Mesenchymal stem cell (in vitro differentiated cells and primary cell): ENCODE results near the gene CRYBG1. TPM values are rescaled to one million over a fixed set of nuclear protein-coding genes. Genes with fewer than 3 reads are reported as not detected.
A peak's percentile ranks its signal among the peaks of the same experiment; 100 is the strongest.

Source experiments
- DNase-seq: peaks from one replicate; pipeline ENCODE4 v3.0.0-alpha.2; 2013
- H2AFZ ChIP-seq: one replicate; pipeline ENCODE4 v1.6.1; 2013; ENCODE audit warnings: low read depth, mild to moderate bottlenecking, control low read depth, inconsistent platforms, low read length, moderate library complexity
- H2AK5ac ChIP-seq: 2 replicates; pipeline ENCODE4 v1.6.1; 2013; ENCODE audit warnings: low read length, moderate library complexity, mild to moderate bottlenecking, inconsistent platforms; ENCODE audit not compliant: severe bottlenecking
- H2BK120ac ChIP-seq: one replicate; pipeline ENCODE4 v1.6.1; 2013; ENCODE audit warnings: low read depth, mild to moderate bottlenecking, inconsistent platforms, low read length, moderate library complexity
- H2BK12ac ChIP-seq, 2 experiments: one replicate each; pipeline ENCODE4 v1.6.1; 2013; ENCODE audit warnings: inconsistent platforms in 2 of 2, low read length in 2 of 2, mild to moderate bottlenecking in 2 of 2, moderate library complexity in 2 of 2, control low read depth in 1 of 2
- H2BK15ac ChIP-seq: one replicate; pipeline ENCODE4 v1.6.1; 2013; ENCODE audit warnings: mild to moderate bottlenecking, low read depth, inconsistent platforms; ENCODE audit not compliant: poor library complexity, severe bottlenecking
- H2BK5ac ChIP-seq: 2 replicates; pipeline ENCODE4 v1.6.1; 2013; ENCODE audit warnings: low read depth, mild to moderate bottlenecking, low read length, control low read depth, inconsistent platforms; ENCODE audit not compliant: poor library complexity, severe bottlenecking
- H3K14ac ChIP-seq, 2 experiments: one replicate each; pipeline ENCODE4 v1.6.1; 2013; ENCODE audit warnings: inconsistent platforms in 2 of 2, low read length in 2 of 2, control low read depth in 1 of 2, mild to moderate bottlenecking in 1 of 2, moderate library complexity in 1 of 2
- H3K18ac ChIP-seq, 2 experiments: one replicate each; pipeline ENCODE4 v1.6.1; 2013; ENCODE audit warnings: inconsistent platforms in 2 of 2, low read length in 2 of 2, control low read depth in 1 of 2, low read depth in 1 of 2, mild to moderate bottlenecking in 1 of 2
- H3K23ac ChIP-seq, 2 experiments: one replicate each; pipeline ENCODE4 v1.6.1; 2013; ENCODE audit warnings: inconsistent platforms in 2 of 2, low read length in 2 of 2, mild to moderate bottlenecking in 2 of 2, moderate library complexity in 2 of 2, control low read depth in 1 of 2
- H3K27ac ChIP-seq: 2 replicates; pipeline ENCODE4 v1.5.1; 2013; ENCODE audit warnings: mild to moderate bottlenecking, moderate library complexity, low read length, control low read depth, inconsistent platforms; ENCODE audit not compliant: poor library complexity, severe bottlenecking
- H3K27me3 ChIP-seq, 2 experiments: 2 replicates each; pipeline versions ENCODE4 v1.6.1 to v1.7.0; 2013; ENCODE audit warnings: low read length in 2 of 2, mild to moderate bottlenecking in 2 of 2, moderate library complexity in 2 of 2, control low read depth in 1 of 2, inconsistent platforms in 1 of 2; ENCODE audit not compliant: control insufficient read depth in 1 of 2, insufficient read depth in 1 of 2
- H3K36me3 ChIP-seq, 2 experiments: 2 replicates each; pipeline versions ENCODE4 v1.6.1 to v1.7.0; 2013; ENCODE audit warnings: low read length in 2 of 2, control low read depth in 1 of 2, inconsistent platforms in 1 of 2, low read depth in 1 of 2, mild to moderate bottlenecking in 1 of 2; ENCODE audit not compliant: insufficient read depth in 2 of 2, control insufficient read depth in 1 of 2
- H3K4ac ChIP-seq, 2 experiments: one replicate each; pipeline ENCODE4 v1.6.1; 2013; ENCODE audit warnings: inconsistent platforms in 2 of 2, low read length in 2 of 2, mild to moderate bottlenecking in 2 of 2, moderate library complexity in 2 of 2, control low read depth in 1 of 2, low read depth in 1 of 2
- H3K4me1 ChIP-seq: 2 replicates; pipeline ENCODE4 v1.6.1; 2013; ENCODE audit warnings: low read depth, low read length, control low read depth; ENCODE audit not compliant: control insufficient read depth, insufficient read depth
- H3K4me2 ChIP-seq: 2 replicates; pipeline ENCODE4 v1.6.1; 2013; ENCODE audit warnings: low read length, mild to moderate bottlenecking, inconsistent platforms; ENCODE audit not compliant: poor library complexity, severe bottlenecking
- H3K4me3 ChIP-seq, 2 experiments: 2 replicates each; pipeline versions ENCODE4 v1.5.1 to v1.7.0; 2013; ENCODE audit warnings: low read length in 2 of 2, mild to moderate bottlenecking in 2 of 2, control low read depth in 1 of 2, low read depth in 1 of 2; ENCODE audit not compliant: insufficient read depth in 1 of 2
- H3K79me1 ChIP-seq: replicated peaks from 2 replicates; pipeline ENCODE4 v1.6.1; 2013; ENCODE audit warnings: mild to moderate bottlenecking, control low read depth, low read length, inconsistent platforms; ENCODE audit not compliant: poor library complexity, severe bottlenecking
- H3K9ac ChIP-seq: 2 replicates; pipeline ENCODE4 v1.7.0; 2013; ENCODE audit warnings: mild to moderate bottlenecking, low read length, moderate library complexity
- H3K9me3 ChIP-seq: 2 replicates; pipeline ENCODE4 v1.7.0; 2013; ENCODE audit warnings: mild to moderate bottlenecking, low read length; ENCODE audit not compliant: control insufficient read depth
- H4K8ac ChIP-seq: one replicate; pipeline ENCODE4 v1.6.1; 2013; ENCODE audit warnings: inconsistent platforms, mild to moderate bottlenecking, low read length, moderate library complexity
- H4K91ac ChIP-seq: one replicate; pipeline ENCODE4 v1.6.1; 2013; ENCODE audit warnings: mild to moderate bottlenecking, low read length, inconsistent platforms
- WGBS: methylation state at CpG from one replicate; pipeline ENCODE4 v1.1.7; 2013; ENCODE audit warnings: mixed read lengths; 5-methylcytosine and 5-hydroxymethylcytosine counted together
- polyA plus RNA-seq, 2 experiments: library from polyadenylated mRNA; stranded (reverse); fragments of 200-250 nt; gene quantifications; one replicate each; pipeline ENCODE4 v1.2.3, GENCODE V29; 2013

CRYBG1 gene
- 3.3 TPM for polyA plus RNA-seq (2013, experiment 1 of 2)
- polyA plus RNA-seq (2013, experiment 2 of 2) = 3.4 TPM

GRCh38 chr6:106360410-106360988, at the start of gene CRYBG1:
CRYBG1 (plus strand) TSS chr6:106360717; CDS start chr6:106360909, 192 bp downstream.
- WGBS = 2% methylated on average over 66 of the region's 66 CpGs
- H2AFZ ChIP-seq = peak within 1 kb of the TSS; percentile 46

DNA sequence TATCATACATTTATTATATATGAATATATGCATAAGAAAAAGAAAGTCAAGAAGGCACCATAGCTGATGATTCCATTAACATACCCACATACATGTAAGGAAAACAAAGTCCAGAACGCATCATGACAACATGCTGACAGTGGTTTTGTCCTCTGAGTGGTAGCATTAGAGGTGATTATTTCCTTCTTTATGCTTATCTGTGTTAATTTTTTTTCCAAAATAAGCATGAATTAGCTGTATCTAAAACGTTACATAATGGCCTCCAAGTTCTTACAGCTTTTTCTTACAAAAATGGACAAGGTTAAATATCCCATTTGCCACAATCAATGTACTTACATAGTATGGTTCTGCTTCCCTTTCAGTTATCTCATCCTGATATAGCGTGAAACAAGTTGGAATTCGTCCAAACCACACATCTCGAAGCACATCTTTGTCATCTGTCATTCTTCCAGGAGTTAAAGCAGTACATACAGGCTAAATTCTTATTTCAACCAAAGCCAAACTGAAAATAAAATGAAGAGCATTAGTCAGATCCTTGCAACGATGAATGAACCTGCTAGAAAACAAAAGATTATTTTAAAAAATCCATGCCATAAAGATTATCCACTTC, 44.6 kb upstream of the CRYBG1 start:
- H3K4ac ChIP-seq = no peak overlapping the region
- 82% methylated on average over 5 of the region's 6 CpGs for WGBS
- H2BK120ac ChIP-seq = no peak overlapping the region
- H2BK15ac ChIP-seq = no peak overlapping the region
- no peak overlapping the region for H2BK12ac ChIP-seq
- H2BK5ac ChIP-seq = no peak overlapping the region
- H3K4me2 ChIP-seq = no peak overlapping the region
- H3K18ac ChIP-seq = no peak overlapping the region
- no peak for DNase-seq
- H3K9ac ChIP-seq = no peak overlapping the region
- no peak overlapping the region for H2AFZ ChIP-seq
- H3K27me3 ChIP-seq = no peaks in the 10 kb centered on the region
- no peak overlapping the region for H4K91ac ChIP-seq
- H3K23ac ChIP-seq = no peak overlapping the region
- no peak overlapping the region for H3K14ac ChIP-seq
- peaks cover 17% of the 10 kb centered on the region for H3K79me1 ChIP-seq
- H3K36me3 ChIP-seq = peaks cover 3 to 41% of the 10 kb centered on the region in 2 experiments
- H3K4me3 ChIP-seq = no peak overlapping the region
- H3K27ac ChIP-seq = no peak overlapping the region
- no peak overlapping the region for H4K8ac ChIP-seq
- peaks cover 1% of the 10 kb centered on the region for H3K4me1 ChIP-seq
- H2AK5ac ChIP-seq = no peak overlapping the region
- no peaks in the 10 kb centered on the region for H3K9me3 ChIP-seq

More at GRCh38 chr6:106360410-106360988, at the start of gene CRYBG1:
- no peak within 1 kb of the TSS for H2BK15ac ChIP-seq
- no peak within 1 kb of the TSS for H3K27ac ChIP-seq
- H2BK5ac ChIP-seq = no peak within 1 kb of the TSS
- peak within 1 kb of the TSS; percentile 57 to 73 for H3K4me3 ChIP-seq
- H4K91ac ChIP-seq = peak within 1 kb of the TSS; percentile 39
- H3K14ac ChIP-seq = no peak within 1 kb of the TSS
- H3K4me2 ChIP-seq = peak within 1 kb of the TSS; percentile 97
- no peaks in the 10 kb centered on the region for H3K9me3 ChIP-seq
- H3K9ac ChIP-seq = peak within 1 kb of the TSS; percentile 22
- H3K4me1 ChIP-seq = peaks cover 12% of the 10 kb centered on the region
- no peak within 1 kb of the TSS for H2BK12ac ChIP-seq
- peak within 1 kb of the TSS; percentile 77 for H4K8ac ChIP-seq
- peaks cover 20 to 57% of the 10 kb centered on the region in 2 experiments for H3K27me3 ChIP-seq
- H2AK5ac ChIP-seq = no peak within 1 kb of the TSS
- peak within 1 kb of the TSS; percentile 34 for H2BK120ac ChIP-seq
- H3K4ac ChIP-seq = no peak within 1 kb of the TSS
- H3K23ac ChIP-seq = peak within 1 kb of the TSS; percentile 34 to 47
- peak; percentile 21 for DNase-seq
- H3K18ac ChIP-seq = no peak within 1 kb of the TSS
- H3K36me3 ChIP-seq = no peaks in the 10 kb centered on the region
- H3K79me1 ChIP-seq = no peaks in the 10 kb centered on the region

- Histone ChIP-seq H3K4me2 (no peak overlapping the region), H2BK12ac (no peak overlapping the region)
Observed at GRCh38 chr6:106316375-106316766, 44.1 kb upstream of the CRYBG1 start.

DNA sequence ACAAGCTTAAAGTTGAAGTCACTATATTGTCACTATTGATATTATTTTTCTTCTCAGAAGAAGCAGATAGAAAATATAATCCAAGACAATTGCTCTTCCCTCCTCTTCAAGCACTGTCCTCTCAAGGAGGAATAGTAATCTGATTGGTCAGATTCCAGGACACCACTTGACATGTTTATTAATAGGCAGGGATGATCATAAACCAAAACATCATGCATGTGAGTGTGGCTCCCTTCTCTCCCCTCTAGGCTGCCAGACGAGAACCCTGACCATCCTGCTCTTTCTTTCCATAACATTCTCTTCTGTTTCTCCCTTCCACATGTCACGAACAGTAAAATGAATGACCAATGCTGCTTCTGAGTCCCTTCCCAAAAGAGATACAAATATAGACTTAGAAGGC, 42.5 kb upstream of the CRYBG1 start:
- peaks cover 3 to 31% of the 10 kb centered on the region in 2 experiments for H3K36me3 ChIP-seq
- no peak overlapping the region for H3K27ac ChIP-seq
- H3K4ac ChIP-seq = no peak overlapping the region
- no peaks in the 10 kb centered on the region for H3K27me3 ChIP-seq
- no peak overlapping the region for H3K4me3 ChIP-seq
- WGBS = 79% methylated on average over 2 of the region's 2 CpGs
- no peak overlapping the region for H2BK120ac ChIP-seq
- H2BK5ac ChIP-seq = no peak overlapping the region
- H4K91ac ChIP-seq = no peak overlapping the region
- no peak overlapping the region for H3K14ac ChIP-seq
- H3K9me3 ChIP-seq = no peaks in the 10 kb centered on the region
- H3K79me1 ChIP-seq = peaks cover 11% of the 10 kb centered on the region
- H2BK12ac ChIP-seq = no peak overlapping the region
- no peak overlapping the region for H2BK15ac ChIP-seq
- H3K9ac ChIP-seq = no peak overlapping the region
- no peak overlapping the region for H2AK5ac ChIP-seq
- peaks cover 1% of the 10 kb centered on the region for H3K4me1 ChIP-seq
- no peak overlapping the region for H4K8ac ChIP-seq
- no peak for DNase-seq
- no peak overlapping the region for H3K18ac ChIP-seq
- no peak overlapping the region for H3K4me2 ChIP-seq
- no peak overlapping the region for H2AFZ ChIP-seq
- H3K23ac ChIP-seq = no peak overlapping the region

More at GRCh38 chr6:106316375-106316766, 44.1 kb upstream of the CRYBG1 start:
- Histone ChIP-seq H2AFZ (no peak overlapping the region), H3K27me3 (no peaks in the 10 kb centered on the region), H4K91ac (no peak overlapping the region), H3K27ac (no peak overlapping the region), H3K14ac (no peak overlapping the region), H2BK5ac (no peak overlapping the region), H2BK15ac (no peak overlapping the region), H3K9ac (no peak overlapping the region), H3K18ac (no peak overlapping the region), H3K23ac (no peak overlapping the region), H3K4me3 (no peak overlapping the region), H4K8ac (no peak overlapping the region), H3K9me3 (no peaks in the 10 kb centered on the region), H3K36me3 (peaks cover 3 to 39% of the 10 kb centered on the region in 2 experiments), H3K4ac (no peak overlapping the region), H3K79me1 (peaks cover 15% of the 10 kb centered on the region), H2BK120ac (no peak overlapping the region), H3K4me1 (peaks cover 1% of the 10 kb centered on the region), H2AK5ac (no peak overlapping the region)
- 96% methylated on average over 2 of the region's 3 CpGs for WGBS
- DNase-seq = no peak
